ENCODE data around the gene ST3GAL4. TPM values are rescaled to one million over a fixed set of nuclear protein-coding genes. Genes with fewer than 3 reads are reported as not detected.

The ST3GAL4 gene
- polyA plus RNA-seq, 1 of the 3 experiments (the other 2 are of a cell fraction): 32.0 TPM

DNA sequence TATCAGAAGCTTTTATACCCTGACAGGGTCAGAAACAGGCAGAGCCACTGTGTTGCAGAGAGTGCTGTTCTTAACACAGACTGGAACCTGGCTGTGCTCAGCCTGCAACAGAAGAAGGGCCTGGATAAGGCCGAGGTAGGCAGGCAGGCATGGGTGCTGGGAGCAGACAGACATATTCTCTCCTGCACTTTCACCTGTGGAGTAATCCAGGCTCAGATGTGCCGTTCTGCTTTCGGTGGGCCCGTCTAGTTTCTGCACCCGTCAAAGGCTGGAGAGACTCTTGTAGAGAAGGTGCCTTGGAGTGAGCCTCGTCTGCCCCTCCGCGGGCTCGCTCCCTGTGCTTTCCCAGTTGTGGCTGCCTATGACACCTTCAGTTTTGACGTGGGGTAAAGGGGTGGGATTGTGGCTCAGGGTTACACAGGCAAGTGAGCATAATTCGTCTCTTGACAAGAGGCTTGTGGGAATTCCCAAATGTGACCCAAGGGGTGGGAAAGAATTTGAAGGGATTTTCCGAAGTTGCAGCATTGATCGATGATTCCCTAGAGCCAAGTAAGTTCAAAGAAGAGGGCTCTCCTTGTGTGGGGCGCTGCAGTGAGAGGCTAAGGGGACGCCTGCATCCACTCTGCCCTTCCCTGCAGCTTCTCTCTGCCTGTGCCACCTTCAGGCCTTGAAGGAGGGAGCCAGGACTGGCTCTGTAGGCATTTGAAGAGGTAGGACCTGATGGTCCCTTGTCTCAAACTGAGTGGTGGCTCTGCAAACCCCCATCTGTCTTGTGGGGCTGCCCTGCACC lies 16.2 kb upstream of the ST3GAL4 start:
- Histone ChIP-seq H4K20me1 (ENCODE audit: insufficient read depth) (no peaks in the 10 kb centered on the region), H3K4me2 (no peak overlapping the region), H3K27ac (ENCODE audit: low read depth in 2 of 2, low read length in 1 of 2) (no peak overlapping the region), H3K4me3 (ENCODE audit: low read depth in 2 of 2, low read length in 1 of 2) (no peak overlapping the region), H3K9me3 (no peaks in the 10 kb centered on the region), H2AFZ (ENCODE audit: low read depth) (no peak overlapping the region), H3K4me1 (ENCODE audit: control insufficient read depth in 1 of 2, insufficient read depth in 2 of 2, low read depth in 1 of 2, low read length in 1 of 2) (peaks cover 22 to 40% of the 10 kb centered on the region in 2 experiments; a peak in 3 of 4 replicates), H3K9ac (no peak overlapping the region), H3K27me3 (ENCODE audit: insufficient read depth) (no peaks in the 10 kb centered on the region), H3K36me3 (replicated peaks in 1 of 2; ENCODE audit: control insufficient read depth in 1 of 2, insufficient read depth in 2 of 2, low read length in 1 of 2) (peaks cover 4 to 6% of the 10 kb centered on the region in 2 experiments), H3F3A (replicated peaks; ENCODE audit: insufficient read depth) (peaks cover 22% of the 10 kb centered on the region), H3K79me2 (ENCODE audit: insufficient read depth) (no peaks in the 10 kb centered on the region; the same call in 1 of the 2 replicates), H3K9me2 (no peaks in the 10 kb centered on the region)
- WGBS (ENCODE audit: low lambda C conversion rate): 86% methylated on average over 14 of the region's 15 CpGs
- CTCF ChIA-PET: interaction anchor here (1.0 to 1.4 kb wide), 2 partner anchors 32 to 102 kb away, joined by 3 to 4 read pairs; no protein-coding TSS in a partner anchor
- no peak for TF ChIP-seq RFX5 (IDR thresholded peaks at IDR 0.05; ENCODE audit: low read length)
- no peak for TF ChIP-seq MEF2A (IDR thresholded peaks at IDR 0.05; ENCODE audit: borderline replicate concordance, low read depth)
- TF ChIP-seq TAF1 (IDR thresholded peaks at IDR 0.05; ENCODE audit: borderline replicate concordance, low read depth, low read length): no peak
- TF ChIP-seq, protein P1, sequence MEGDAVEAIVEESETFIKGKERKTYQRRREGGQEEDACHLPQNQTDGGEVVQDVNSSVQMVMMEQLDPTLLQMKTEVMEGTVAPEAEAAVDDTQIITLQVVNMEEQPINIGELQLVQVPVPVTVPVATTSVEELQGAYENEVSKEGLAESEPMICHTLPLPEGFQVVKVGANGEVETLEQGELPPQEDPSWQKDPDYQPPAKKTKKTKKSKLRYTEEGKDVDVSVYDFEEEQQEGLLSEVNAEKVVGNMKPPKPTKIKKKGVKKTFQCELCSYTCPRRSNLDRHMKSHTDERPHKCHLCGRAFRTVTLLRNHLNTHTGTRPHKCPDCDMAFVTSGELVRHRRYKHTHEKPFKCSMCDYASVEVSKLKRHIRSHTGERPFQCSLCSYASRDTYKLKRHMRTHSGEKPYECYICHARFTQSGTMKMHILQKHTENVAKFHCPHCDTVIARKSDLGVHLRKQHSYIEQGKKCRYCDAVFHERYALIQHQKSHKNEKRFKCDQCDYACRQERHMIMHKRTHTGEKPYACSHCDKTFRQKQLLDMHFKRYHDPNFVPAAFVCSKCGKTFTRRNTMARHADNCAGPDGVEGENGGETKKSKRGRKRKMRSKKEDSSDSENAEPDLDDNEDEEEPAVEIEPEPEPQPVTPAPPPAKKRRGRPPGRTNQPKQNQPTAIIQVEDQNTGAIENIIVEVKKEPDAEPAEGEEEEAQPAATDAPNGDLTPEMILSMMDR (IDR thresholded peaks at IDR 0.05): no peak
- TF ChIP-seq SMC3 (IDR thresholded peaks at IDR 0.05; ENCODE audit: low read depth, low read length): no peak
- TF ChIP-seq, protein P2, sequence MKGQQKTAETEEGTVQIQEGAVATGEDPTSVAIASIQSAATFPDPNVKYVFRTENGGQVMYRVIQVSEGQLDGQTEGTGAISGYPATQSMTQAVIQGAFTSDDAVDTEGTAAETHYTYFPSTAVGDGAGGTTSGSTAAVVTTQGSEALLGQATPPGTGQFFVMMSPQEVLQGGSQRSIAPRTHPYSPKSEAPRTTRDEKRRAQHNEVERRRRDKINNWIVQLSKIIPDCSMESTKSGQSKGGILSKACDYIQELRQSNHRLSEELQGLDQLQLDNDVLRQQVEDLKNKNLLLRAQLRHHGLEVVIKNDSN (IDR thresholded peaks at IDR 0.05; ENCODE audit: borderline replicate concordance, low read depth): no peak
- TF ChIP-seq NRF1 (IDR thresholded peaks at IDR 0.05; ENCODE audit: low read depth, low read length): no peak
- TF ChIP-seq, protein P3, sequence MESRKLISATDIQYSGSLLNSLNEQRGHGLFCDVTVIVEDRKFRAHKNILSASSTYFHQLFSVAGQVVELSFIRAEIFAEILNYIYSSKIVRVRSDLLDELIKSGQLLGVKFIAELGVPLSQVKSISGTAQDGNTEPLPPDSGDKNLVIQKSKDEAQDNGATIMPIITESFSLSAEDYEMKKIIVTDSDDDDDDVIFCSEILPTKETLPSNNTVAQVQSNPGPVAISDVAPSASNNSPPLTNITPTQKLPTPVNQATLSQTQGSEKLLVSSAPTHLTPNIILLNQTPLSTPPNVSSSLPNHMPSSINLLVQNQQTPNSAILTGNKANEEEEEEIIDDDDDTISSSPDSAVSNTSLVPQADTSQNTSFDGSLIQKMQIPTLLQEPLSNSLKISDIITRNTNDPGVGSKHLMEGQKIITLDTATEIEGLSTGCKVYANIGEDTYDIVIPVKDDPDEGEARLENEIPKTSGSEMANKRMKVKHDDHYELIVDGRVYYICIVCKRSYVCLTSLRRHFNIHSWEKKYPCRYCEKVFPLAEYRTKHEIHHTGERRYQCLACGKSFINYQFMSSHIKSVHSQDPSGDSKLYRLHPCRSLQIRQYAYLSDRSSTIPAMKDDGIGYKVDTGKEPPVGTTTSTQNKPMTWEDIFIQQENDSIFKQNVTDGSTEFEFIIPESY (IDR thresholded peaks at IDR 0.05; ENCODE audit: borderline replicate concordance, low read depth): no peak
- no peak for TF ChIP-seq JUND (IDR thresholded peaks at IDR 0.05)
- TF ChIP-seq, protein P4, sequence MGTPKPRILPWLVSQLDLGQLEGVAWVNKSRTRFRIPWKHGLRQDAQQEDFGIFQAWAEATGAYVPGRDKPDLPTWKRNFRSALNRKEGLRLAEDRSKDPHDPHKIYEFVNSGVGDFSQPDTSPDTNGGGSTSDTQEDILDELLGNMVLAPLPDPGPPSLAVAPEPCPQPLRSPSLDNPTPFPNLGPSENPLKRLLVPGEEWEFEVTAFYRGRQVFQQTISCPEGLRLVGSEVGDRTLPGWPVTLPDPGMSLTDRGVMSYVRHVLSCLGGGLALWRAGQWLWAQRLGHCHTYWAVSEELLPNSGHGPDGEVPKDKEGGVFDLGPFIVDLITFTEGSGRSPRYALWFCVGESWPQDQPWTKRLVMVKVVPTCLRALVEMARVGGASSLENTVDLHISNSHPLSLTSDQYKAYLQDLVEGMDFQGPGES (IDR thresholded peaks at IDR 0.05; ENCODE audit: low read depth, low read length): no peak
- TF ChIP-seq NFIC (IDR thresholded peaks at IDR 0.05; ENCODE audit: borderline replicate concordance): no peak
- no peak for DNase-seq
- POLR2A ChIA-PET: no interaction called here
